K562 treated with DMSO at 1 percent for 48 hours (cell line): Measurements from ENCODE around the gene CDC14C. TPM values are rescaled to one million over a fixed set of nuclear protein-coding genes. Genes with fewer than 3 reads are reported as not detected.

Experiments
- total RNA-seq: library from RNA; unstranded; fragments of 300-600 nt; gene quantifications from 2 replicates; pipeline ENCODE4 v1.2.3, GENCODE V29; 2022; ENCODE audit warnings: low replicate concordance; ENCODE audit errors: extremely low read depth

Gene CDC14C
- not detected in 2 replicates for total RNA-seq

GRCh38 chr7:48924433-48924832, at the start of gene CDC14C:
Gene CDC14C (plus strand): TSS chr7:48924547. CDS start chr7:48924673, 126 bp downstream.

